ENCODE data around the gene CD300LG.

DNA sequence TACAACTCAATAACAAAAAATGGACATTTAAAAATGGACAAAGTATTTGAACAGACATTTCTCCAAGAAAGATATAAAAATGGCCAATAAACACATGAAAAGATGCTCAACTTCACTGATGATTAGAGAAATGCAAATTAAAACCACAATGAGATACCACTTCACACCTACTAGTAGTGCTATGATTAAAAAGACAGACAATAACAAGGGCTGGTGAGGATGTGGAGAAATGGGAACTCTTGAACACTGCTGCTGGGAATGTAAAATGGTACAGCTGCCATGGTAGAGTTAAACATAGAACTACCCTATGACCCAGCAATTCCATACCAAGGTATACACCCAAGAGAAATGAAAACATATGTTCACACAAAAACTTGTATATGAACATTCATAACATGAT lies 41.9 kb upstream of the CD300LG start:
- TF ChIP-seq, protein P1, sequence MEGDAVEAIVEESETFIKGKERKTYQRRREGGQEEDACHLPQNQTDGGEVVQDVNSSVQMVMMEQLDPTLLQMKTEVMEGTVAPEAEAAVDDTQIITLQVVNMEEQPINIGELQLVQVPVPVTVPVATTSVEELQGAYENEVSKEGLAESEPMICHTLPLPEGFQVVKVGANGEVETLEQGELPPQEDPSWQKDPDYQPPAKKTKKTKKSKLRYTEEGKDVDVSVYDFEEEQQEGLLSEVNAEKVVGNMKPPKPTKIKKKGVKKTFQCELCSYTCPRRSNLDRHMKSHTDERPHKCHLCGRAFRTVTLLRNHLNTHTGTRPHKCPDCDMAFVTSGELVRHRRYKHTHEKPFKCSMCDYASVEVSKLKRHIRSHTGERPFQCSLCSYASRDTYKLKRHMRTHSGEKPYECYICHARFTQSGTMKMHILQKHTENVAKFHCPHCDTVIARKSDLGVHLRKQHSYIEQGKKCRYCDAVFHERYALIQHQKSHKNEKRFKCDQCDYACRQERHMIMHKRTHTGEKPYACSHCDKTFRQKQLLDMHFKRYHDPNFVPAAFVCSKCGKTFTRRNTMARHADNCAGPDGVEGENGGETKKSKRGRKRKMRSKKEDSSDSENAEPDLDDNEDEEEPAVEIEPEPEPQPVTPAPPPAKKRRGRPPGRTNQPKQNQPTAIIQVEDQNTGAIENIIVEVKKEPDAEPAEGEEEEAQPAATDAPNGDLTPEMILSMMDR (IDR thresholded peaks at IDR 0.05; ENCODE audit: insufficient read depth, low read length, poor library complexity, severe bottlenecking): no peak
- no peak for TF ChIP-seq EZH2phosphoT487 (conservative IDR thresholded peaks at IDR 0.05; ENCODE audit: low read length)
